ENCODE results near the gene OSBPL7. TPM values are rescaled to one million over a fixed set of nuclear protein-coding genes. Genes with fewer than 3 reads are reported as not detected.

The OSBPL7 gene
- polyA plus RNA-seq, 1 donor (not counting 4 experiments of a cell fraction or from before 2014, with no cell fraction given): 1.9 TPM

GRCh38 chr17:47806913-47807255, 14.7 kb downstream of the OSBPL7 start:
- no peak overlapping the region for H3K4me2 ChIP-seq (ENCODE audit: control insufficient read depth, extremely low read depth, insufficient read depth, low read depth, low read length)
- FAIRE-seq (no peak), DNase-seq (ENCODE audit: low read depth, low spot score) (no peak)
- H3K27ac ChIP-seq (ENCODE audit: control insufficient read depth, insufficient read depth, low read length): no peak overlapping the region
- no peaks in the 10 kb centered on the region for H3K79me2 ChIP-seq (ENCODE audit: control insufficient read depth, insufficient read depth, low read length)
- no peak overlapping the region for H3K4me3 ChIP-seq (ENCODE audit: control insufficient read depth in 2 of 3, extremely low read depth in 1 of 3, insufficient read depth in 2 of 3, low read depth in 1 of 3, low read length in 3 of 3)
- no peaks in the 10 kb centered on the region for H4K20me1 ChIP-seq (ENCODE audit: control insufficient read depth, extremely low read depth, insufficient read depth, low read length)
- peaks cover 4% of the 10 kb centered on the region for H3K9me1 ChIP-seq (ENCODE audit: control insufficient read depth, extremely low read depth, insufficient read depth, low read length)
- TF ChIP-seq EZH2 (IDR thresholded peaks at IDR 0.05; ENCODE audit: low read length): no peak
- TF ChIP-seq, protein P1, sequence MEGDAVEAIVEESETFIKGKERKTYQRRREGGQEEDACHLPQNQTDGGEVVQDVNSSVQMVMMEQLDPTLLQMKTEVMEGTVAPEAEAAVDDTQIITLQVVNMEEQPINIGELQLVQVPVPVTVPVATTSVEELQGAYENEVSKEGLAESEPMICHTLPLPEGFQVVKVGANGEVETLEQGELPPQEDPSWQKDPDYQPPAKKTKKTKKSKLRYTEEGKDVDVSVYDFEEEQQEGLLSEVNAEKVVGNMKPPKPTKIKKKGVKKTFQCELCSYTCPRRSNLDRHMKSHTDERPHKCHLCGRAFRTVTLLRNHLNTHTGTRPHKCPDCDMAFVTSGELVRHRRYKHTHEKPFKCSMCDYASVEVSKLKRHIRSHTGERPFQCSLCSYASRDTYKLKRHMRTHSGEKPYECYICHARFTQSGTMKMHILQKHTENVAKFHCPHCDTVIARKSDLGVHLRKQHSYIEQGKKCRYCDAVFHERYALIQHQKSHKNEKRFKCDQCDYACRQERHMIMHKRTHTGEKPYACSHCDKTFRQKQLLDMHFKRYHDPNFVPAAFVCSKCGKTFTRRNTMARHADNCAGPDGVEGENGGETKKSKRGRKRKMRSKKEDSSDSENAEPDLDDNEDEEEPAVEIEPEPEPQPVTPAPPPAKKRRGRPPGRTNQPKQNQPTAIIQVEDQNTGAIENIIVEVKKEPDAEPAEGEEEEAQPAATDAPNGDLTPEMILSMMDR (optimal IDR thresholded peaks at IDR 0.05 in 1 of 3, IDR thresholded peaks at IDR 0.05 in 1 of 3, conservative IDR thresholded peaks at IDR 0.05 in 1 of 3; ENCODE audit: extremely low read depth in 1 of 3, insufficient read depth in 2 of 3, low read length in 3 of 3): no peak
- H3K9me3 ChIP-seq (ENCODE audit: control insufficient read depth, low read depth, low read length): no peaks in the 10 kb centered on the region
- peaks cover 20% of the 10 kb centered on the region for H3K4me1 ChIP-seq (ENCODE audit: control insufficient read depth, extremely low read depth, insufficient read depth, low read length)
- H3K9ac ChIP-seq (ENCODE audit: control insufficient read depth, extremely low read depth, insufficient read depth, low read length): no peak overlapping the region
- H2AFZ ChIP-seq (ENCODE audit: control insufficient read depth, low read length): no peak overlapping the region
- no peaks in the 10 kb centered on the region for H3K27me3 ChIP-seq (ENCODE audit: control insufficient read depth, extremely low read depth, insufficient read depth, low read length)
- dilution Hi-C loops (cut with MboI; ENCODE audit: extremely low pct_ligation_motif_present, low sequenced_read_pairs): no loop called here
- peaks cover 0 to 4% of the 10 kb centered on the region in 2 experiments for H3K36me3 ChIP-seq (ENCODE audit: control insufficient read depth in 2 of 2, extremely low read depth in 1 of 2, insufficient read depth in 2 of 2, low read length in 2 of 2)

- H4K20me1 ChIP-seq (ENCODE audit: control insufficient read depth, extremely low read depth, insufficient read depth, low read length): no peaks in the 10 kb centered on the region
- peaks cover 4% of the 10 kb centered on the region for H3K9me1 ChIP-seq (ENCODE audit: control insufficient read depth, extremely low read depth, insufficient read depth, low read length)
- H3K79me2 ChIP-seq (ENCODE audit: control insufficient read depth, insufficient read depth, low read length): no peaks in the 10 kb centered on the region
- no peak overlapping the region for H3K4me2 ChIP-seq (ENCODE audit: control insufficient read depth, extremely low read depth, insufficient read depth, low read depth, low read length)
- H3K4me3 ChIP-seq (ENCODE audit: control insufficient read depth in 2 of 3, extremely low read depth in 1 of 3, insufficient read depth in 2 of 3, low read depth in 1 of 3, low read length in 3 of 3): no peak overlapping the region
- no peaks in the 10 kb centered on the region for H3K27me3 ChIP-seq (ENCODE audit: control insufficient read depth, extremely low read depth, insufficient read depth, low read length)
- H2AFZ ChIP-seq (ENCODE audit: control insufficient read depth, low read length): no peak overlapping the region
- H3K9ac ChIP-seq (ENCODE audit: control insufficient read depth, extremely low read depth, insufficient read depth, low read length): no peak overlapping the region
- TF ChIP-seq, protein P1 (optimal IDR thresholded peaks at IDR 0.05 in 1 of 3, IDR thresholded peaks at IDR 0.05 in 1 of 3, conservative IDR thresholded peaks at IDR 0.05 in 1 of 3; ENCODE audit: extremely low read depth in 1 of 3, insufficient read depth in 2 of 3, low read length in 3 of 3): no peak
- no peak overlapping the region for H3K27ac ChIP-seq (ENCODE audit: control insufficient read depth, insufficient read depth, low read length)
- dilution Hi-C loops (cut with MboI; ENCODE audit: extremely low pct_ligation_motif_present, low sequenced_read_pairs): no loop called here
- peaks cover 19% of the 10 kb centered on the region for H3K4me1 ChIP-seq (ENCODE audit: control insufficient read depth, extremely low read depth, insufficient read depth, low read length)
- FAIRE-seq (no peak), DNase-seq (ENCODE audit: low read depth, low spot score) (no peak)
- peaks cover 0 to 4% of the 10 kb centered on the region in 2 experiments for H3K36me3 ChIP-seq (ENCODE audit: control insufficient read depth in 2 of 2, extremely low read depth in 1 of 2, insufficient read depth in 2 of 2, low read length in 2 of 2)
- H3K9me3 ChIP-seq (ENCODE audit: control insufficient read depth, low read depth, low read length): no peaks in the 10 kb centered on the region
These were observed 15.3 kb downstream of the OSBPL7 start for GRCh38 chr17:47806026-47806912.

All from keratinocyte (primary cell).